ENCODE data around the gene TMCO4.

The TMCO4 gene

GRCh38 chr1:19774180-19774785, 25.4 kb downstream of the TMCO4 start:
- DNase-seq (ENCODE audit: extremely low read depth, low read depth) = no peak
- TF ChIP-seq CTCF (IDR thresholded peaks at IDR 0.05; ENCODE audit: low read depth, low read length) = no peak

- no peak for TF ChIP-seq CTCF (IDR thresholded peaks at IDR 0.05; ENCODE audit: low read depth, low read length)
- no peak for DNase-seq (ENCODE audit: extremely low read depth, low read depth)
These were observed 26.2 kb downstream of the TMCO4 start for GRCh38 chr1:19773485-19773884.

- TF ChIP-seq CTCF (IDR thresholded peaks at IDR 0.05; ENCODE audit: low read depth, low read length) = no peak
- DNase-seq (ENCODE audit: extremely low read depth, low read depth) = no peak
These were observed 27.7 kb downstream of the TMCO4 start for GRCh38 chr1:19772053-19772452.

- no peak for DNase-seq (ENCODE audit: extremely low read depth, low read depth)
- no peak for TF ChIP-seq CTCF (IDR thresholded peaks at IDR 0.05; ENCODE audit: low read depth, low read length)
These were observed 28.4 kb downstream of the TMCO4 start for GRCh38 chr1:19771350-19771749.

GRCh38 chr1:19770436-19771190, 29.1 kb downstream of the TMCO4 start:
- DNase-seq (ENCODE audit: extremely low read depth, low read depth) = no peak
- TF ChIP-seq CTCF (IDR thresholded peaks at IDR 0.05; ENCODE audit: low read depth, low read length) = no peak

- DNase-seq (ENCODE audit: extremely low read depth, low read depth) = no peak
- no peak for TF ChIP-seq CTCF (IDR thresholded peaks at IDR 0.05; ENCODE audit: low read depth, low read length)
These were observed 30.3 kb downstream of the TMCO4 start for GRCh38 chr1:19769211-19769932.
